GM21390 (cell line): Measurements from ENCODE around the gene PCDH10.
"Not testable (repeated sequence)": the region's sequence is repeated elsewhere in the genome, so short reads cannot be mapped to it uniquely, and the experiment has no call there.

Experiments
- ATAC-seq: cut with Tn5 transposase; IDR thresholded peaks from one replicate; pipeline ENCODE4 v1.9.1; 2021; ENCODE audit not compliant: unreplicated experiment

Gene PCDH10

DNA sequence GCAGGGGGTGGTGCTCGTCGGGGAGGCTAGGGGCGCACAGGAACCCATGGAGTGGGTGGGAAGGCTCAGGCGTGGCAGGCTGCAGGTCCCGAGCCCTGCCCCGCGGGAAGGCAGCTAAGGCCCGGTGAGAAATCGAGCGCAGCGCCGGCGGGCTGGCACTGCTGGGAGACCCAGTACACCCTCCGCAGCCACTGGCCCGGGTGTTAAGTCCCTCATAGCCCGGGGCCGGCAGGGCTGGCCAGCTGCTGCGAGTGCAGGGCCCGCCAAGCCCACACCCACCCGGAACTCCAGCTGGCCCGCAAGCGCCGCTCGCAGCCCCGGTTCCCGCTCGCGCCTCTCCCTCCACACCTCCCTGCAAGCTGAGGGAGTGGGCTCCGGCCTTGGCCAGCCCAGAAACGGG, 91.4 kb downstream of the PCDH10 start:
- not testable (repeated sequence) for ATAC-seq
